Stimulated activated CD4-positive, alpha-beta T cell treated with anti-CD3 and anti-CD28 coated beads, Interleukin-12 subunit alpha, Interleukin-12 subunit beta, amount 100 ng/mL, for 48 hours (primary cell): Measurements from ENCODE around the gene ETFBKMT.

Experiments
- DNase-seq, 3 donors: peaks; one replicate each; pipeline ENCODE4 v3.0.0-alpha.2; 2020; ENCODE audit warnings: low read depth in 2 of 3, low spot score in 1 of 3

ETFBKMT gene

GRCh38 chr12:31659087-31659942, at the start of gene ETFBKMT:
Gene ETFBKMT (plus strand): TSS chr12:31659688. CDS start chr12:31661954, 2,266 bp downstream.
- peak; percentile 85 to 90 (median 88) for DNase-seq

- DNase-seq: no peak
Measured at GRCh38 chr12:31612819-31613218, 46.7 kb upstream of the ETFBKMT start.

GRCh38 chr12:31618228-31619025, 41.1 kb upstream of the ETFBKMT start:
- no peak for DNase-seq

GRCh38 chr12:31620311-31620710, 39.2 kb upstream of the ETFBKMT start:
- no peak for DNase-seq

- DNase-seq: no peak
Measured at GRCh38 chr12:31622038-31622437, 37.5 kb upstream of the ETFBKMT start.

GRCh38 chr12:31626270-31626995, 33.1 kb upstream of the ETFBKMT start:
- DNase-seq: no peak

GRCh38 chr12:31627456-31628054, 31.9 kb upstream of the ETFBKMT start:
- DNase-seq: no peak

- DNase-seq: no peak
Measured at GRCh38 chr12:31629756-31630732, 29.4 kb upstream of the ETFBKMT start.

- no peak for DNase-seq
Measured at GRCh38 chr12:31631023-31631724, 28.3 kb upstream of the ETFBKMT start.

GRCh38 chr12:31631809-31632208, 27.7 kb upstream of the ETFBKMT start:
- no peak for DNase-seq

- no peak for DNase-seq
Measured at GRCh38 chr12:31633464-31633863, 26.0 kb upstream of the ETFBKMT start.

GRCh38 chr12:31634620-31635019, 24.9 kb upstream of the ETFBKMT start:
- DNase-seq: no peak

- no peak for DNase-seq
Measured at GRCh38 chr12:31641509-31642090, 17.9 kb upstream of the ETFBKMT start.

- no peak for DNase-seq
Measured at GRCh38 chr12:31644536-31644935, 15.0 kb upstream of the ETFBKMT start.

- DNase-seq: no peak
Measured at GRCh38 chr12:31645924-31646323, 13.6 kb upstream of the ETFBKMT start.

- DNase-seq: no peak
Measured at GRCh38 chr12:31647086-31647491, 12.4 kb upstream of the ETFBKMT start.

- DNase-seq: no peak
Measured at GRCh38 chr12:31650918-31651317, 8.6 kb upstream of the ETFBKMT start.

- DNase-seq: no peak
Measured at GRCh38 chr12:31651893-31652521, 7.5 kb upstream of the ETFBKMT start.
